Glutamatergic neuron (in vitro differentiated cells): ENCODE measurements around the gene LMX1B. TPM values are rescaled to one million over a fixed set of nuclear protein-coding genes. Genes with fewer than 3 reads are reported as not detected.

Experiments
- DNase-seq: peaks from one replicate; pipeline ENCODE4 v3.0.0; 2022
- H3K27ac Mint-ChIP-seq: one replicate; pipeline ENCODE4 v1.8.0; 2020; ENCODE audit warnings: mild to moderate bottlenecking, mixed read lengths, inconsistent platforms; ENCODE audit not compliant: unreplicated experiment
- H3K27me3 Mint-ChIP-seq: one replicate; pipeline ENCODE4 v1.8.0; 2020; ENCODE audit warnings: mild to moderate bottlenecking, moderate library complexity, mixed read lengths, inconsistent platforms; ENCODE audit not compliant: unreplicated experiment
- H3K36me3 Mint-ChIP-seq: one replicate; pipeline ENCODE4 v1.8.0; 2020; ENCODE audit warnings: mild to moderate bottlenecking, mixed read lengths, inconsistent platforms; ENCODE audit not compliant: unreplicated experiment
- H3K4me1 Mint-ChIP-seq: one replicate; pipeline ENCODE4 v1.8.0; 2020; ENCODE audit warnings: mild to moderate bottlenecking, low read depth, mixed read lengths, inconsistent platforms; ENCODE audit not compliant: unreplicated experiment
- H3K4me3 Mint-ChIP-seq: one replicate; pipeline ENCODE4 v1.8.0; 2020; ENCODE audit warnings: mild to moderate bottlenecking, mixed read lengths, inconsistent platforms; ENCODE audit not compliant: unreplicated experiment
- H3K9me3 Mint-ChIP-seq: one replicate; pipeline ENCODE4 v1.8.0; 2020; ENCODE audit warnings: mild to moderate bottlenecking, moderate library complexity, mixed read lengths, inconsistent platforms; ENCODE audit not compliant: unreplicated experiment
- total RNA-seq: library from RNA; stranded (reverse); fragmentation: NEBNext Ultra II Directional; extraction: Animal tissue kit (Norgen Biotek cat#: 25700); gene quantifications from one replicate; pipeline ENCODE4 v1.2.1, GENCODE V29; 2021; ENCODE audit not compliant: unreplicated experiment
- TF ChIP-seq, protein P1 (sequence below): fragments of 200-600 bp; sonication (generic); IDR thresholded peaks from one replicate; pipeline ENCODE4 v1.5.0; 2021; ENCODE audit not compliant: partially characterized antibody, unreplicated experiment

Gene LMX1B
- total RNA-seq, 1 donor from 2014 or later: 0.27 TPM

DNA sequence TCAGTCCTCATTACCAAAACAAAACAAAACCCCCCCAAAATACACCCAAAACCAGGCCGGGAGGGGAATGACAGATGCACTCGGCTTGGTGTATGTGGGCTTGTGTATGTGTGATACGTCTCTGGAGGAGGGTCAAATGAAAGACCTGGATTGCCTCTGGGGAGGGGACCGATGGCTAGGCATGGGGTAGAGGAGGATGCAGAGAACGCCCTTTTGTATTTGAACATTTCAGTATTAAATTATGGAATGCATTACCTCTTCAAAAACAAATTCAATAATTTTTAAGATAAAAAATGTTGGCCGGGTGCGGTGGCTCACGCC lies 61.4 kb downstream of the LMX1B start:
- Mint-ChIP-seq H3K4me3 (no peak overlapping the region), H3K27ac (no peak overlapping the region)

DNA sequence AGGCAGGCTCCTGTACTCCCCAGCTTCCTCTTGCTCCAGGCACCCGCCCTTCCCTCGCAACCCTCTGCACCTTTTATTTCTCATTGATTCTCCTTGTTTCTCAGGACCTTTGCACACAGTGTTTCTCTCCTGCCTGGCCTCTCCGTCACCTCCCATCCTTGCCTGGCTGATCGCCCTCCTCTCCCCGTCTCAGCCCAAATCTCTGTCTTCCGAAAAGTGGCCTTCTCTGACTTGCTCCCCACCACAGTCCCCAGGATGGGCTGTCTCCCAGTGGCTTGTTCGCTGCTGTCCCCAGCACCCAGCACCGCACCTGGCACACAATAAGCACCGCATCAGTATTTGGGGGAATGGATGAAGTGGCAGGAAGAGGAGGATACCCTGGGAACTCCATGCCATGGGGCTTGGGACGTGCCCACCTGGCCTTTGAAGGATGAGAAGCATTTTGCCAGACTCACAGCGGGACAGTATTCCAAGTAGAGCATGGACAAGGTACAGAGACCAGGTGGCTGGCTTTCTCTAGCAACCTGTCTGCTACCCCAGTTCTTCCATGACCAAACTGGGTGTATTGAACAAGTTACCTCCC lies 62.5 kb downstream of the LMX1B start:
- Mint-ChIP-seq H3K4me3 (peak overlapping the region; percentile 55), H3K36me3 (no peaks in the 10 kb centered on the region), H3K9me3 (peaks cover 10% of the 10 kb centered on the region), H3K27ac (no peak overlapping the region), H3K4me1 (peaks cover 23% of the 10 kb centered on the region), H3K27me3 (peaks cover 42% of the 10 kb centered on the region)
- TF ChIP-seq, protein P1, sequence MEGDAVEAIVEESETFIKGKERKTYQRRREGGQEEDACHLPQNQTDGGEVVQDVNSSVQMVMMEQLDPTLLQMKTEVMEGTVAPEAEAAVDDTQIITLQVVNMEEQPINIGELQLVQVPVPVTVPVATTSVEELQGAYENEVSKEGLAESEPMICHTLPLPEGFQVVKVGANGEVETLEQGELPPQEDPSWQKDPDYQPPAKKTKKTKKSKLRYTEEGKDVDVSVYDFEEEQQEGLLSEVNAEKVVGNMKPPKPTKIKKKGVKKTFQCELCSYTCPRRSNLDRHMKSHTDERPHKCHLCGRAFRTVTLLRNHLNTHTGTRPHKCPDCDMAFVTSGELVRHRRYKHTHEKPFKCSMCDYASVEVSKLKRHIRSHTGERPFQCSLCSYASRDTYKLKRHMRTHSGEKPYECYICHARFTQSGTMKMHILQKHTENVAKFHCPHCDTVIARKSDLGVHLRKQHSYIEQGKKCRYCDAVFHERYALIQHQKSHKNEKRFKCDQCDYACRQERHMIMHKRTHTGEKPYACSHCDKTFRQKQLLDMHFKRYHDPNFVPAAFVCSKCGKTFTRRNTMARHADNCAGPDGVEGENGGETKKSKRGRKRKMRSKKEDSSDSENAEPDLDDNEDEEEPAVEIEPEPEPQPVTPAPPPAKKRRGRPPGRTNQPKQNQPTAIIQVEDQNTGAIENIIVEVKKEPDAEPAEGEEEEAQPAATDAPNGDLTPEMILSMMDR: no peak
- no peak for DNase-seq

More for the DNA sequence above, 61.4 kb downstream of the LMX1B start:
- H3K9me3 Mint-ChIP-seq: peaks cover 13% of the 10 kb centered on the region
- no peaks in the 10 kb centered on the region for H3K36me3 Mint-ChIP-seq
- H3K4me1 Mint-ChIP-seq: peaks cover 23% of the 10 kb centered on the region
- peaks cover 34% of the 10 kb centered on the region for H3K27me3 Mint-ChIP-seq
- no peak for DNase-seq
- TF ChIP-seq, protein P1: no peak

DNA sequence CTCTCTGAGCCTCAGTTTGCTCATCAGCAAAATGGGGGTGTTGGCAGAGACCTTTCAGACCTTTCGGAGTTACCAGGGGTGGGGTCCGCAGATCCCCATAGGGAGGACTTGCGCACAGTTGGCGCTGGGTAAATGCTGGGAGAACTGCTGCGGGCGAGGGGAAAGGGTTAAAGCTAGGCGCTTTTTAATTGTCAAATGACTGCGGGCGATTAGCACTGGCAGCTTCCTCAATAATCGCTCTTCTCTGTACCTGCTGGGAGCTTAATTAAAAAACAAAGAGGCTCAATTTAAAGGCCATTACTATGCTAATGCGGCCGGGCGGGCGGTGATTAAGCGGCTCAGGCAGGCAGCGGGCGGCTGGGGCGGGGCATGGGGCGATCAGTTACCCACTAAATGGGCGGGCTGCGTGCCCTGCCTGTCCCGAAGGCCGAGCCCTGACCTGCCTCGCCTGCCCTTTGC lies 63.0 kb downstream of the LMX1B start:
- H3K27me3 Mint-ChIP-seq: peaks cover 46% of the 10 kb centered on the region
- DNase-seq: peak; percentile 65
- H3K36me3 Mint-ChIP-seq: no peaks in the 10 kb centered on the region
- H3K27ac Mint-ChIP-seq: no peak overlapping the region
- TF ChIP-seq, protein P1: no peak
- peaks cover 23% of the 10 kb centered on the region for H3K4me1 Mint-ChIP-seq
- H3K4me3 Mint-ChIP-seq: peak overlapping the region; percentile 55
- peaks cover 10% of the 10 kb centered on the region for H3K9me3 Mint-ChIP-seq

DNA sequence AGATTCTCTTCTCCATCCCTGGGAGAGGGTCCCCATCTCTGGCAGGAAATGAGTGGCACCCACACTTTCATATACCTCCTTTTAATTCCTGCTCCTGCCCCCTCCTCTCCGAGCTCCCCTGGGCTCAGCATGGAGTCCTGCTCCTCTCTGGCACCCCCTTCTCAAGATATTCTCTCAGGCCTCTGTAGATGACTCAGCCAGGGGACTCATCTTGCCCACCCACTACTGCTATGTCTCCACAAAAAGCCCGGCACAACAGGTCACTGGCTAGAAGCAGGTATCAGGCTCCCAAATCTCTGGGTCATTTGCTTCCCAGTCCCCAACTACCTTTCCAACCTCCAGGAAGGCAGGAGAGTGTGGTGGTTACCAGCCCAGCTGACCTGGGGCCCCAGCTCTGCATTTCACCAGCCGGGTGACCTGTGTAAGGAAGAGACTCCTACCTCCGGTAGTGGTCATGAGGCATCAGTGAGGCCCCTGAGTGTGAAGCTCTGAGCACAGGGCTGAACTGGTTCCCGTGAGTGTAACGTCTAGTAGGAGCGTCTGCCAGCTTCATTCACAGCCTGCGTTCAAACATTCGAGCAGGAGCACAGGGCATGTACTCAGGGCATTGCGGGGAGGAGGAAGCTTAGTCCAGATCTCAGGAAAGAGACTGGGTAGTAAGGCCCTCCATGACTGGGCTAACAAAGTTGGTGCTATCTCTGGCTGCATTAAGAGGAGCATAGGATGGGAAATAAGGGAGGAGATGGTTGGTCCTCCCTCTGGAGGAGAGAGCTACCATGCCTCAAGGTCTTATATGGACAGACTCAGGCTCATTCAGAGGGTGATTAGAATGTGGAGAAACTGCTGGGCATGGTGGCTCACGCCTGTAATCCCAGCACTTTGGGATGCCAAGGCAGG lies 63.7 kb downstream of the LMX1B start:
- H3K9me3 Mint-ChIP-seq: peaks cover 10% of the 10 kb centered on the region
- peaks cover 46% of the 10 kb centered on the region for H3K27me3 Mint-ChIP-seq
- peaks cover 23% of the 10 kb centered on the region for H3K4me1 Mint-ChIP-seq
- H3K27ac Mint-ChIP-seq: no peak overlapping the region
- no peaks in the 10 kb centered on the region for H3K36me3 Mint-ChIP-seq
- TF ChIP-seq, protein P1: no peak
- H3K4me3 Mint-ChIP-seq: peak overlapping the region; percentile 68
- DNase-seq: no peak

DNA sequence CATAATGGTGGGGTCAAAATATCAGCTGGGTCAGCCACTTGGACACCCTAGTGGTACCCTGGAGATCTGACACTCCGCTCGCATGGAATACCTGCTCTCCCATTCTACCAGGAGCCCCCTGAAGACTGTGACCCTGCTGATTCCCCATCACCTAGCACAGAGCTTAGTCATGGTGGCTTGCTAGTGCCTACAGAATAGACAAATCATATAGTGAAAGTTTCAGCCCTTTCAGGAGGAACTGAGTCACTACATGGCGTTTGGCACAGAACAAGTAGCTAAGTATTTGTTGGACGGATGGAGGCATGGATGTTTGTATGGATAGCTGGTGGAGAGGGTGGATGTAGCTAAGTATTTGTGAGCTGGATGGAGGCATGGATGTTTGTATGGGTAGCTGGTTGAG lies 65.3 kb downstream of the LMX1B start:
- peaks cover 20% of the 10 kb centered on the region for H3K4me1 Mint-ChIP-seq

More for the DNA sequence above, 65.3 kb downstream of the LMX1B start:
- Mint-ChIP-seq H3K4me3 (no peak overlapping the region), H3K9me3 (peaks cover 10% of the 10 kb centered on the region), H3K27me3 (peaks cover 53% of the 10 kb centered on the region), H3K27ac (no peak overlapping the region), H3K36me3 (peaks cover 6% of the 10 kb centered on the region)
- no peak for DNase-seq
- TF ChIP-seq, protein P1: no peak
